Measurements from ENCODE around the gene CRYBG1. TPM values are rescaled to one million over a fixed set of nuclear protein-coding genes. Genes with fewer than 3 reads are reported as not detected.
A peak's percentile ranks its signal among the peaks of the same experiment; 100 is the strongest.

CRYBG1 gene
- total and polyA plus RNA-seq, 2 experiments from 2014 or later, result 3.2 to 10.0 TPM

DNA sequence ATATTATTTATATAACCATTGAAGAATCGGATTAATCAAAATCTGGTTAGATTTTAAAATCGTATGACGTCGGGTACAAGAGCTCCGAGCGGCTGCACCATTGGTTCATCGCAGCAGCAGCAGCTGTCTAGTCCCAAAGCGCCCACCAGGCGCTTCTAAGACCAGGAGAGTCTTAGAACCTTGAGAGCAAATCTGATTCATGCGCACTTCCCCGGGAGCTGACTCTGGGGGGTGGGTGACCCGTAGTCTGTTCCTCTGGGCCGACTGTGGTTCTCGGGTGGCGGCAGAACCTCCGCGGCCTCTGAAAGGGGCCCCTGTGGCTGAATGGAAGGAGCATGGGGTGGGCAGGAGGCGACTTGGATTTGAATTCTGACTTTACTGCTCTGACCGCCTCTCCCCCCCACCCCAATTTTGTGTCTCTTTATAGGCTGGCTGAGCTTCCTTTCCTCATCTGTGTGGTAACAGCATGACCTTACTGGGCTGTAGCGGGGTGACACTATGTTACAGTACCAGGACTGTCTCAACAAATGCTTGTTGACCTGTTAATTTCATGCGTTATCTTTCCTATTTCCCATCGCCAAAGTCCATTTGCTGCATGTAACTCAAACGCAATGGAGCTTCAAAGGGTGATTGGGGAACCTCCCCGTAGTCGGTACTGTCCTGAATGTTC lies 149.0 kb downstream of the CRYBG1 start:
- peaks cover 22% of the 10 kb centered on the region for H3K4me1 ChIP-seq (ENCODE audit: insufficient read depth)
- no peaks in the 10 kb centered on the region for H3K9me3 ChIP-seq (ENCODE audit: low read depth)
- H3K27ac ChIP-seq, result no peak overlapping the region
- WGBS (ENCODE audit: low lambda C conversion rate, missing lambda C conversion rate), result 12% methylated on average over 25 of the region's 25 CpGs
- H3K27me3 ChIP-seq, result peaks cover 54% of the 10 kb centered on the region
- H3K9me2 ChIP-seq (replicated peaks; ENCODE audit: insufficient read depth), result no peaks in the 10 kb centered on the region
- peak overlapping the region; percentile 7 for H2AFZ ChIP-seq
- peak overlapping the region; percentile 27 for H3K4me3 ChIP-seq
- H3K79me2 ChIP-seq, result no peaks in the 10 kb centered on the region
- no peak for DNase-seq (ENCODE audit: low spot score)
- H4K20me1 ChIP-seq (ENCODE audit: insufficient read depth, poor library complexity, severe bottlenecking), result no peaks in the 10 kb centered on the region
- no peaks in the 10 kb centered on the region for H3K36me3 ChIP-seq (replicated peaks; ENCODE audit: insufficient read depth, low read depth)
- TF ChIP-seq, protein P1, sequence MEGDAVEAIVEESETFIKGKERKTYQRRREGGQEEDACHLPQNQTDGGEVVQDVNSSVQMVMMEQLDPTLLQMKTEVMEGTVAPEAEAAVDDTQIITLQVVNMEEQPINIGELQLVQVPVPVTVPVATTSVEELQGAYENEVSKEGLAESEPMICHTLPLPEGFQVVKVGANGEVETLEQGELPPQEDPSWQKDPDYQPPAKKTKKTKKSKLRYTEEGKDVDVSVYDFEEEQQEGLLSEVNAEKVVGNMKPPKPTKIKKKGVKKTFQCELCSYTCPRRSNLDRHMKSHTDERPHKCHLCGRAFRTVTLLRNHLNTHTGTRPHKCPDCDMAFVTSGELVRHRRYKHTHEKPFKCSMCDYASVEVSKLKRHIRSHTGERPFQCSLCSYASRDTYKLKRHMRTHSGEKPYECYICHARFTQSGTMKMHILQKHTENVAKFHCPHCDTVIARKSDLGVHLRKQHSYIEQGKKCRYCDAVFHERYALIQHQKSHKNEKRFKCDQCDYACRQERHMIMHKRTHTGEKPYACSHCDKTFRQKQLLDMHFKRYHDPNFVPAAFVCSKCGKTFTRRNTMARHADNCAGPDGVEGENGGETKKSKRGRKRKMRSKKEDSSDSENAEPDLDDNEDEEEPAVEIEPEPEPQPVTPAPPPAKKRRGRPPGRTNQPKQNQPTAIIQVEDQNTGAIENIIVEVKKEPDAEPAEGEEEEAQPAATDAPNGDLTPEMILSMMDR (IDR thresholded peaks at IDR 0.05; ENCODE audit: poor library complexity), result no peak
- TF ChIP-seq EZH2phosphoT487 (IDR thresholded peaks at IDR 0.05; ENCODE audit: low read depth, severe bottlenecking, unreplicated experiment) (no peak), EZH2 (IDR thresholded peaks at IDR 0.05; ENCODE audit: borderline replicate concordance) (no peak)
- H3K4me2 ChIP-seq, result peak overlapping the region; percentile 98

DNA sequence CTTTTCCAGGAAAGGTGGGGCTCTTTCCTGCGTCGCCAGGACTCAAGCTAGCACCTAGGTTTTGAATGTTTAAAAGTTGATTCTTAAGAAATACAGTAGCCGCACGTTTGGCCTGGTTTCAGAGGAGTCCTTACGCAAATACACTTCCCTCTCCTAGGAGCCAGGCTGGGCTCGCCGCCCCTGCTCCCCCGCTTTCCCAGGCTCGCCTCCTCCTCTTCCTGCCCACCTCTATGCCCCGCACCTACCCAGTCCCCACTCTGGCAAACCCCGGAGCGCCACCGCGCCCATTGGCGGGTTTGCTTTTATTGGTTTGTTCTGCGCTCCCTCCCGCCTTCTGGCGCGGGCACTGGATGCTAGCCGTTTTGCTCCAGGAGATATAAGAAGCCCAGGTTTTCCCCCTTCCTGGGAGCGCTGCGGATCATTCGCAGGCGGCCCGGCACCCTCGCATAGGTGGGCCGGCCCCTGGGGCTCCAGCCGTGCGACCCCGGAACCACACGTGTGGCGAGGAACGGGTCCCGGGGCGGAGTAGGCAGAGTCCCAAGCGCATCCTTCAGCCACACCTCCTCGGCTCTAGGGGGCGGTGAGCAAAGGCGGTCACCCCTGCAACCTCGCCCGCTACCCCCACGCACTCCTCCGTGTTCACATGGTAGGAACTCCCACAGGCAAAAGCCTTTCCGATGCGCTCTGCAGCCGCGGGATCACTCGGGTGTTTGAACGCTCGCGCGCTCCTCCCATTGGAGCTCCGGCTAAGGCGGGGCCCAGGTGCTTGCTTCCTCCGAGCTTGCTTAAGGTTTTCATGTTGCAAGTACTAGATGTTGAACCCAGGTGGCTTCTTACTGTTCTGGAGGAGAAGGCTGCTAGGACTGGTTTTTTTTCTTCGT lies 149.8 kb downstream of the CRYBG1 start:
- Histone ChIP-seq H4K20me1 (ENCODE audit: insufficient read depth, poor library complexity, severe bottlenecking) (no peaks in the 10 kb centered on the region), H3K27ac (no peak overlapping the region), H3K79me2 (no peaks in the 10 kb centered on the region), H3K36me3 (replicated peaks; ENCODE audit: insufficient read depth, low read depth) (no peaks in the 10 kb centered on the region), H3K9me3 (ENCODE audit: low read depth) (no peaks in the 10 kb centered on the region), H3K4me2 (peak overlapping the region; percentile 98), H3K27me3 (peaks cover 54% of the 10 kb centered on the region), H3K9me2 (replicated peaks; ENCODE audit: insufficient read depth) (no peaks in the 10 kb centered on the region), H3K4me1 (ENCODE audit: insufficient read depth) (peaks cover 22% of the 10 kb centered on the region), H3K4me3 (peak overlapping the region; percentile 27), H2AFZ (peak overlapping the region; percentile 7)
- peak; percentile 63 for DNase-seq (ENCODE audit: low spot score)
- 1% methylated on average over 52 of the region's 56 CpGs for WGBS (ENCODE audit: low lambda C conversion rate, missing lambda C conversion rate)
- TF ChIP-seq EZH2phosphoT487 (IDR thresholded peaks at IDR 0.05; ENCODE audit: low read depth, severe bottlenecking, unreplicated experiment) (no peak), EZH2 (IDR thresholded peaks at IDR 0.05; ENCODE audit: borderline replicate concordance) (peak; percentile 7)

- Histone ChIP-seq H3K27ac (no peak overlapping the region), H3K9me2 (replicated peaks; ENCODE audit: insufficient read depth) (no peaks in the 10 kb centered on the region), H3K79me2 (peaks cover 3% of the 10 kb centered on the region), H3K36me3 (replicated peaks; ENCODE audit: insufficient read depth, low read depth) (no peaks in the 10 kb centered on the region), H3K4me2 (peak overlapping the region; percentile 98), H3K9me3 (ENCODE audit: low read depth) (no peaks in the 10 kb centered on the region), H2AFZ (peak overlapping the region; percentile 65), H3K27me3 (peaks cover 54% of the 10 kb centered on the region), H4K20me1 (ENCODE audit: insufficient read depth, poor library complexity, severe bottlenecking) (no peaks in the 10 kb centered on the region), H3K4me1 (ENCODE audit: insufficient read depth) (peaks cover 22% of the 10 kb centered on the region), H3K4me3 (peak overlapping the region; percentile 73)
- peak; percentile 41 for DNase-seq (ENCODE audit: low spot score)
- TF ChIP-seq EZH2phosphoT487 (IDR thresholded peaks at IDR 0.05; ENCODE audit: low read depth, severe bottlenecking, unreplicated experiment), result no peak
- TF ChIP-seq, protein P1 (IDR thresholded peaks at IDR 0.05; ENCODE audit: poor library complexity), result no peak
- TF ChIP-seq EZH2 (IDR thresholded peaks at IDR 0.05; ENCODE audit: borderline replicate concordance), result no peak
- 10% methylated on average over 28 of the region's 29 CpGs for WGBS (ENCODE audit: low lambda C conversion rate, missing lambda C conversion rate)
Observed at GRCh38 chr6:106511288-106512047, 151.0 kb downstream of the CRYBG1 start.
